Erythroblast (primary cell): ENCODE data around the gene LPAR5.

Experiments
- GATA1 ChIP-seq: IDR thresholded peaks from 2 replicates; pipeline ENCODE4 v1.6.1; 2011; ENCODE audit warnings: low read depth, mild to moderate bottlenecking, control low read depth, low read length, moderate library complexity
- POLR2A ChIP-seq: IDR thresholded peaks from 2 replicates; pipeline ENCODE4 v1.6.1; 2011; ENCODE audit warnings: mild to moderate bottlenecking, low read length

DNA sequence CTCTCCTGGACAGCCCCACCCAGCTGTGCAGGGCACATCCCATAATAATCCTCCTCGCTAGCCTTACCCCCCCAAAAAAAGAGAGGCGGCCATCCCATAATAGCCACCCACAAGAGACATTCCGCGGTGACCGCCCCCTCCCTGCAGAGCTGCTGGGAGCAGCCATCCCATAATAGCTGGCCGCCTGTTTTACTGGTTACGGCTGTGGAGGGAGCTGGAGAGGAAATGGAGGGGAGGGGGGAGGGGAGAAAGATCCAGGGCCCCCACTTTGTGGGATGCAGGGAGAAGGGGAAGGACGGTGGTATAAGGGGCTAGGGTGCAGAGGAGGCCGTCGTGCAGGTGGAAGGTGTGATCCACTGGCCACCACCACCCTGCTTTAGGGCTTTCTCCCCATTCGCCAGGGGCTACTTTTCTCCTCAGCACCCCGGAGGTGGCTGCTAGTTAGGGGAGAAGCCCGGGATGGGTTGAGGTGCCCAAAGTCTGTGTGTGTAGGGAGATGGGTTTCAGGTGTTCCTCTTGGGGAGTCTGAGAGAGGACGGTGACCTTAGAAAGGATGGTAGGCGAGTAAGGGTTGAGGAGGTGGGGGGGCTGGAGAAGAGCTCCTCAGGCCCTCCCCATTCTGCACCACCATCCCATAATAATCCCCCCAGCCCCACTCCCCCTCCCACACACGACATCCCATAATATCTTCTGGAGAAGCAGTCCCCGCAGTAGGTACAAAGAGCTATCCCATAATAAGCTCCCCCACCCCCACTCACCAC is 22.6 kb downstream of the LPAR5 start:
- TF ChIP-seq POLR2A = no peak
- TF ChIP-seq GATA1 = no peak
